ENCODE data around the gene TANC1.

DNA sequence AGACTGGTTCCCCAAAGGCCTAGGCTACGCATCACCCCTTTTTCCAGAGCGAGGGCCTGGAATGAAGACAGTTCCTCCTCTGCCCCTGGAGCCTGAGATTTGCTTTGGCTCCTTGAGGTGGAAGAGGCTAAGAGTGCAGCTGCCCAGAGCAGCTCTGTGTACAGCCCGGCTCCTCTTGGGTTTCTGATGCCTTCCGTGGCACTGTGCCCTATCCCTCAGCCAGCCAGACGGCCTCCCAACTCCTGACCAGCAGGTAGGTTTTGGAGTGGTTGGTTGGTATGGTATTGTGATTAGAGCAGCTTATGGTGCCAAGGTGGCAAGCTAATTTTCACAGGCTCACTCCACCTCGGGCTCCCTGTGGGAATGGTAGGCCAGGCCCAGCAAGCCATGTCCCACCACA, 112.2 kb downstream of the TANC1 start:
- TF ChIP-seq POLR2A (IDR thresholded peaks at IDR 0.05; ENCODE audit: low read length) (no peak), GATA1 (IDR thresholded peaks at IDR 0.05; ENCODE audit: low read depth, low read length) (no peak)

Measured in erythroblast (primary cell).